Inflammatory macrophage (primary cell): ENCODE measurements around the gene ABHD17C.
"Not testable (repeated sequence)": the region's sequence is repeated elsewhere in the genome, so short reads cannot be mapped to it uniquely, and the experiment has no call there.

Source experiments
- DNase-seq, 2 donors: peaks; one replicate each; pipeline ENCODE4 v3.0.0-alpha.2; 2020 to 2022

Gene ABHD17C

GRCh38 chr15:80730926-80731325 lies 35.8 kb downstream of the ABHD17C start:
- DNase-seq: peak in 1 of 2 donors; percentile 15

GRCh38 chr15:80732167-80732566 lies 37.1 kb downstream of the ABHD17C start:
- DNase-seq: no peak

- DNase-seq: no peak
Observed at GRCh38 chr15:80732818-80733217, 37.7 kb downstream of the ABHD17C start.

- DNase-seq: no peak
Observed at GRCh38 chr15:80733460-80733859, 38.4 kb downstream of the ABHD17C start.

- DNase-seq: no peak
Observed at GRCh38 chr15:80735344-80735743, 40.2 kb downstream of the ABHD17C start.

GRCh38 chr15:80736560-80736959 lies 41.5 kb downstream of the ABHD17C start:
- no peak for DNase-seq

GRCh38 chr15:80739919-80740318 lies 44.8 kb downstream of the ABHD17C start:
- DNase-seq: no peak

- DNase-seq: no peak
Observed at GRCh38 chr15:80742081-80742480, 47.0 kb downstream of the ABHD17C start.

- DNase-seq: no peak
Observed at GRCh38 chr15:80743189-80743833, 48.2 kb downstream of the ABHD17C start.

GRCh38 chr15:80744415-80744814 lies 49.3 kb downstream of the ABHD17C start:
- no peak for DNase-seq

GRCh38 chr15:80744826-80745225 lies 49.7 kb downstream of the ABHD17C start:
- DNase-seq: no peak

GRCh38 chr15:80745888-80746287 lies 50.8 kb downstream of the ABHD17C start:
- no peak for DNase-seq

- no peak for DNase-seq
Observed at GRCh38 chr15:80747317-80748053, 52.4 kb downstream of the ABHD17C start.

GRCh38 chr15:80749589-80749988 lies 54.5 kb downstream of the ABHD17C start:
- DNase-seq: no peak

- no peak for DNase-seq
Observed at GRCh38 chr15:80750575-80750974, 55.5 kb downstream of the ABHD17C start.

GRCh38 chr15:80752204-80752603 lies 57.1 kb downstream of the ABHD17C start:
- DNase-seq: no peak

- no peak for DNase-seq
Observed at GRCh38 chr15:80753161-80753560, 58.1 kb downstream of the ABHD17C start.

GRCh38 chr15:80754014-80754413 lies 58.9 kb downstream of the ABHD17C start:
- no peak for DNase-seq

GRCh38 chr15:80755885-80756284 lies 60.8 kb downstream of the ABHD17C start:
- no peak for DNase-seq

- no peak for DNase-seq
Observed at GRCh38 chr15:80758130-80758745, 63.1 kb downstream of the ABHD17C start.

GRCh38 chr15:80760960-80761359 lies 65.8 kb downstream of the ABHD17C start:
- no peak for DNase-seq

- no peak for DNase-seq
Observed at GRCh38 chr15:80761754-80762153, 66.6 kb downstream of the ABHD17C start.

- DNase-seq: not testable (repeated sequence)
Observed at GRCh38 chr15:80763235-80763634, 68.1 kb downstream of the ABHD17C start.

GRCh38 chr15:80764535-80764934 lies 69.4 kb downstream of the ABHD17C start:
- no peak for DNase-seq
